H1 (cell line): ENCODE measurements around the gene CACNA1C.

Source experiments
- ATF2 ChIP-seq: IDR thresholded peaks from 2 replicates; pipeline ENCODE4 v1.6.1; 2012; ENCODE audit warnings: low read length, inconsistent platforms
- PHF8 ChIP-seq: fragments of 200-600 bp; sonication (generic); conservative IDR thresholded peaks from 2 replicates; pipeline ENCODE4 v1.7.1; 2012; ENCODE audit warnings: low read depth, mild to moderate bottlenecking, inconsistent platforms, low read length, moderate library complexity

- TF ChIP-seq ATF2, result no peak
- TF ChIP-seq PHF8, result no peak
These were observed 73.1 kb downstream of the CACNA1C start for GRCh38 chr12:2125651-2126522.
